Mesothelial cell of epicardium (in vitro differentiated cells): ENCODE results near the gene SOX21. TPM values are rescaled to one million over a fixed set of nuclear protein-coding genes. Genes with fewer than 3 reads are reported as not detected.

Experiments used
- DNase-seq, 2 experiments: peaks; one replicate each; pipeline ENCODE4 v3.0.0; 2021; ENCODE audit warnings: low spot score in 2 of 2; ENCODE audit not compliant: unreplicated experiment in 2 of 2
- H3K27ac Mint-ChIP-seq: 2 replicates; pipeline ENCODE4 v1.8.0; 2021; ENCODE audit warnings: mixed read lengths
- H3K27me3 Mint-ChIP-seq: 2 replicates; pipeline ENCODE4 v1.8.0; 2021; ENCODE audit warnings: low read depth, mixed read lengths
- H3K36me3 Mint-ChIP-seq: 2 replicates; pipeline ENCODE4 v1.8.0; 2021; ENCODE audit warnings: mixed read lengths
- H3K4me1 Mint-ChIP-seq: 2 replicates; pipeline ENCODE4 v1.8.0; 2021; ENCODE audit warnings: mixed read lengths
- H3K4me3 Mint-ChIP-seq: 2 replicates; pipeline ENCODE4 v1.8.0; 2021; ENCODE audit warnings: mild to moderate bottlenecking, moderate library complexity, mixed read lengths
- H3K9me3 Mint-ChIP-seq: 2 replicates; pipeline ENCODE4 v1.8.0; 2021; ENCODE audit warnings: mixed read lengths
- total RNA-seq: library from RNA; stranded (reverse); gene quantifications from 3 replicates; pipeline ENCODE4 v1.2.1, GENCODE V29; 2021
- TF ChIP-seq, protein P1 (sequence below): fragments of 200-600 bp; sonication (generic); IDR thresholded peaks from one replicate; pipeline ENCODE4 v1.5.0; 2021; ENCODE audit warnings: antibody characterized with exemption; ENCODE audit not compliant: unreplicated experiment

Gene SOX21
- total RNA-seq, 1 donor from 2014 or later, result not detected

- H3K27me3 Mint-ChIP-seq, result peaks cover 45% of the 10 kb centered on the region
- no peak overlapping the region for H3K4me3 Mint-ChIP-seq
Measured at GRCh38 chr13:94677799-94678198, 34.5 kb downstream of the SOX21 start.

GRCh38 chr13:94674609-94675348 lies 37.6 kb downstream of the SOX21 start:
- Mint-ChIP-seq H3K9me3 (peaks cover 4% of the 10 kb centered on the region), H3K4me3 (no peak overlapping the region), H3K4me1 (peaks cover 7% of the 10 kb centered on the region), H3K27ac (no peak overlapping the region), H3K36me3 (no peaks in the 10 kb centered on the region), H3K27me3 (peaks cover 43% of the 10 kb centered on the region)
- DNase-seq, result peak in 1 of 2 experiments; percentile 43
- TF ChIP-seq, protein P1, sequence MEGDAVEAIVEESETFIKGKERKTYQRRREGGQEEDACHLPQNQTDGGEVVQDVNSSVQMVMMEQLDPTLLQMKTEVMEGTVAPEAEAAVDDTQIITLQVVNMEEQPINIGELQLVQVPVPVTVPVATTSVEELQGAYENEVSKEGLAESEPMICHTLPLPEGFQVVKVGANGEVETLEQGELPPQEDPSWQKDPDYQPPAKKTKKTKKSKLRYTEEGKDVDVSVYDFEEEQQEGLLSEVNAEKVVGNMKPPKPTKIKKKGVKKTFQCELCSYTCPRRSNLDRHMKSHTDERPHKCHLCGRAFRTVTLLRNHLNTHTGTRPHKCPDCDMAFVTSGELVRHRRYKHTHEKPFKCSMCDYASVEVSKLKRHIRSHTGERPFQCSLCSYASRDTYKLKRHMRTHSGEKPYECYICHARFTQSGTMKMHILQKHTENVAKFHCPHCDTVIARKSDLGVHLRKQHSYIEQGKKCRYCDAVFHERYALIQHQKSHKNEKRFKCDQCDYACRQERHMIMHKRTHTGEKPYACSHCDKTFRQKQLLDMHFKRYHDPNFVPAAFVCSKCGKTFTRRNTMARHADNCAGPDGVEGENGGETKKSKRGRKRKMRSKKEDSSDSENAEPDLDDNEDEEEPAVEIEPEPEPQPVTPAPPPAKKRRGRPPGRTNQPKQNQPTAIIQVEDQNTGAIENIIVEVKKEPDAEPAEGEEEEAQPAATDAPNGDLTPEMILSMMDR, result peak; percentile 40

More at GRCh38 chr13:94677799-94678198, 34.5 kb downstream of the SOX21 start:
- Mint-ChIP-seq H3K36me3 (no peaks in the 10 kb centered on the region), H3K4me1 (peaks cover 7% of the 10 kb centered on the region), H3K27ac (no peak overlapping the region), H3K9me3 (peaks cover 4% of the 10 kb centered on the region)
- no peak for DNase-seq
- TF ChIP-seq, protein P1, result no peak

- peaks cover 41% of the 10 kb centered on the region for H3K27me3 Mint-ChIP-seq
- H3K27ac Mint-ChIP-seq, result no peak overlapping the region
- no peak for DNase-seq
Measured at GRCh38 chr13:94673851-94674250, 38.5 kb downstream of the SOX21 start.

DNA sequence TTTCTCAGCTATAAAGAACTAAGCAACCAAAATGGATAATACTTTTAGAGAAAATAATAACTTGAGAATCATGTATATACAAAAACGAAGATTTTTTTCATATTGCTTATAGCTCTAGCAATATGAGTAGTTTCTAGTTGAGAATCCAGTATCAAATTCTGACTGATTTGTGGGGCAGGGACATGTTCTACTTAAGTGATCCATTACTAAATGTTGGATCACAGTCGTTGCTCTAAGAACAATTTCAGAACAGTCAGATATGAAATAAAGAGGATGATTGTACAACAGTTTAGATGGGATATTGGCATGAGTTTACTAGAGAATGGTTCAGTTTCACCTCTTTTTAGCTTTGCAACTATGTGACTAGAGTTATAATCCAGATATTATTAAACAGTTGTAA lies 39.9 kb downstream of the SOX21 start:
- Mint-ChIP-seq H3K9me3 (no peaks in the 10 kb centered on the region), H3K4me1 (peaks cover 7% of the 10 kb centered on the region), H3K27me3 (peaks cover 33% of the 10 kb centered on the region), H3K27ac (no peak overlapping the region), H3K36me3 (no peaks in the 10 kb centered on the region), H3K4me3 (no peak overlapping the region)
- DNase-seq, result no peak
- TF ChIP-seq, protein P1, result no peak

More at GRCh38 chr13:94673851-94674250, 38.5 kb downstream of the SOX21 start:
- Mint-ChIP-seq H3K4me1 (peaks cover 7% of the 10 kb centered on the region), H3K36me3 (no peaks in the 10 kb centered on the region), H3K9me3 (no peaks in the 10 kb centered on the region), H3K4me3 (no peak overlapping the region)
- TF ChIP-seq, protein P1, result no peak

GRCh38 chr13:94667190-94667589 lies 45.2 kb downstream of the SOX21 start:
- H3K27ac Mint-ChIP-seq, result no peak overlapping the region
- H3K36me3 Mint-ChIP-seq, result no peaks in the 10 kb centered on the region
- H3K4me1 Mint-ChIP-seq, result peaks cover 10% of the 10 kb centered on the region
- no peak for DNase-seq
- no peak overlapping the region for H3K4me3 Mint-ChIP-seq
- TF ChIP-seq, protein P1, result no peak
- H3K9me3 Mint-ChIP-seq, result no peaks in the 10 kb centered on the region
- peaks cover 56% of the 10 kb centered on the region for H3K27me3 Mint-ChIP-seq
